GM13977 (cell line): ENCODE measurements around the gene ST14.
"Not testable (repeated sequence)": the region's sequence is repeated elsewhere in the genome, so short reads cannot be mapped to it uniquely, and the experiment has no call there.

Experiments used
- DNase-seq: peaks from one replicate; pipeline ENCODE4 v3.0.0; 2012; ENCODE audit warnings: low spot score
- in situ Hi-C: fragments of 300-500 bp; cut with MboI; formaldehyde crosslinking; loops from one replicate; pipeline ENCODE4 v1.12.0; 2022; ENCODE audit warnings: low sequenced_read_pairs, low pct_unique_long_range_greater_than_20kb, mixed read lengths, inconsistent platforms; ENCODE audit not compliant: unreplicated experiment
- TF ChIP-seq, protein P1 (sequence below): IDR thresholded peaks from 2 replicates; pipeline ENCODE4 v1.5.1; 2012; ENCODE audit warnings: mild to moderate bottlenecking, control low read depth; ENCODE audit not compliant: insufficient read depth; ENCODE audit errors: extremely low read depth, missing control alignments

The ST14 gene

DNA sequence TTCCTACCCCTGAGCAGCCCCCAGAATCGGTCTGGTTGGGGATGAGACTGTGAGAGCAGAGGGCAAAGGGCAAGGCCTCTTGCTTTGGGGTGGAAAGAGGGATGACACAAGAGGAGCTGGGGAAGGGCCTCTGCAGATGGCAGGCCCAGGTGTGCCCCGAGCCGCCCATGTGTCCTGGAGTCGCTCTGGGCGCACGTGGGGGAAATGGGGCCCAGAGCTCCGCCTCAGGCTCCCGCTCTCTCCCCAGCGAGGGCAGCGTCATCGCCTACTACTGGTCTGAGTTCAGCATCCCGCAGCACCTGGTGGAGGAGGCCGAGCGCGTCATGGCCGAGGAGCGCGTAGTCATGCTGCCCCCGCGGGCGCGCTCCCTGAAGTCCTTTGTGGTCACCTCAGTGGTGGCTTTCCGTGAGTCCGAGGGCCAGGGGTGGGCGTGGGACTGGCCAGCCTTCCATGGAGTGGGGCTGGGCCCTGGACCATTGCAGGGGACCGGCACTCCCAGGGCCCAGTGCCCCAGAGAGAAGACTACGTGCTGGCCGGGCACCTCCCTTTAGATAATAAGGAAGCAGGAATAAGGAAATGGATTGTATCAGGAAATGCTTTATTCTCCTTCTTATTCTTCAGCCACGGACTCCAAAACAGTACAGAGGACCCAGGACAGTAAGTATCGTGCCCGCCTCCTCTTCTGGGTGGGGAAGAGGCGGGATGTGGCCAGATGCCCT lies 30.1 kb downstream of the ST14 start:
- DNase-seq: no peak
- TF ChIP-seq, protein P1, sequence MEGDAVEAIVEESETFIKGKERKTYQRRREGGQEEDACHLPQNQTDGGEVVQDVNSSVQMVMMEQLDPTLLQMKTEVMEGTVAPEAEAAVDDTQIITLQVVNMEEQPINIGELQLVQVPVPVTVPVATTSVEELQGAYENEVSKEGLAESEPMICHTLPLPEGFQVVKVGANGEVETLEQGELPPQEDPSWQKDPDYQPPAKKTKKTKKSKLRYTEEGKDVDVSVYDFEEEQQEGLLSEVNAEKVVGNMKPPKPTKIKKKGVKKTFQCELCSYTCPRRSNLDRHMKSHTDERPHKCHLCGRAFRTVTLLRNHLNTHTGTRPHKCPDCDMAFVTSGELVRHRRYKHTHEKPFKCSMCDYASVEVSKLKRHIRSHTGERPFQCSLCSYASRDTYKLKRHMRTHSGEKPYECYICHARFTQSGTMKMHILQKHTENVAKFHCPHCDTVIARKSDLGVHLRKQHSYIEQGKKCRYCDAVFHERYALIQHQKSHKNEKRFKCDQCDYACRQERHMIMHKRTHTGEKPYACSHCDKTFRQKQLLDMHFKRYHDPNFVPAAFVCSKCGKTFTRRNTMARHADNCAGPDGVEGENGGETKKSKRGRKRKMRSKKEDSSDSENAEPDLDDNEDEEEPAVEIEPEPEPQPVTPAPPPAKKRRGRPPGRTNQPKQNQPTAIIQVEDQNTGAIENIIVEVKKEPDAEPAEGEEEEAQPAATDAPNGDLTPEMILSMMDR: no peak
- in situ Hi-C loops: no loop called here

DNA sequence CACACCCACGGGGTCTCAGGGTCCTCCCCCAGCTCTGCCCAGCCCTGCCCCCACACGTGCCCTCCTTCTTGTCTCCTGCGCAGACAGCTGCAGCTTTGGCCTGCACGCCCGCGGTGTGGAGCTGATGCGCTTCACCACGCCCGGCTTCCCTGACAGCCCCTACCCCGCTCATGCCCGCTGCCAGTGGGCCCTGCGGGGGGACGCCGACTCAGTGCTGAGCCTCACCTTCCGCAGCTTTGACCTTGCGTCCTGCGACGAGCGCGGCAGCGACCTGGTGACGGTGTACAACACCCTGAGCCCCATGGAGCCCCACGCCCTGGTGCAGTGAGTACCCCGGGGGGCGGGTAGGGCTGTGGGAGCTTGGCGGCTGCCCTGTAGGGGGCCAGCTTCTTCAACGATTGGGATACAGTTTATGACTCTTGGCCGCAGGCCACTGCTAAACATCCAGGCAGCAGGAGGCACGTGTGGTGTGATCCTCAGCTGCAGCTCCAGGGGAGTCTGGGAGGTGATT lies 30.8 kb downstream of the ST14 start:
- TF ChIP-seq, protein P1: no peak
- in situ Hi-C loops: no loop called here
- DNase-seq: no peak

GRCh38 chr11:130191896-130192295 lies 32.3 kb downstream of the ST14 start:
- TF ChIP-seq, protein P1: no peak
- in situ Hi-C loops: no loop called here
- DNase-seq: no peak

- DNase-seq: no peak
- TF ChIP-seq, protein P1: no peak
- in situ Hi-C loops: no loop called here
Measured at GRCh38 chr11:130192845-130193267, 33.3 kb downstream of the ST14 start.

- DNase-seq, in situ Hi-C loops: not testable (repeated sequence)
Measured at GRCh38 chr11:130193551-130193950, 34.0 kb downstream of the ST14 start.

GRCh38 chr11:130194241-130195023 lies 34.9 kb downstream of the ST14 start:
- in situ Hi-C loops: no loop called here
- no peak for DNase-seq
- TF ChIP-seq, protein P1: no peak
